SIG-M5 (cell line): Measurements from ENCODE around the gene AKAP6.

ENCODE experiments used
- DNase-seq: peaks from one replicate; lab custom pipeline; 2025; lab: John Stamatoyannopoulos, UW

Gene AKAP6

DNA sequence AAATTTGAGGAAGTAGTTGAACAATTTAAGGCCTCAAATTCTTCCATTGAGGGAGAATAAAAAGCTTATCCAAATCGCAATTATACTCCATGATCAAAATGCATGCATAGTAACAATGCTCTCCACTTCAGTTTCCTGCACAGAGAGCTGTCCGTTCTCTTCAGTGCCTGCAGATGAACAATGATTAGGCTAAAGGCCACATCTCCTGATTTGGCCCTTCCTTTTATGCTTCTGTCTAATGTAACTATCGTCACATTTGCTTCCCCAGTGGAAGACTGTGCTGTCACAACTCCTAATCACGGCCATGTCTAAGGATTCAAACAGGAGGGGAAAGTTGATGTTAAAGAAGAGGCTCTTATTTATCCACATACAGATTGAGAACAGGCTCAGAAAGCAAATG is 496.0 kb downstream of the AKAP6 start:
- DNase-seq, result no peak

DNA sequence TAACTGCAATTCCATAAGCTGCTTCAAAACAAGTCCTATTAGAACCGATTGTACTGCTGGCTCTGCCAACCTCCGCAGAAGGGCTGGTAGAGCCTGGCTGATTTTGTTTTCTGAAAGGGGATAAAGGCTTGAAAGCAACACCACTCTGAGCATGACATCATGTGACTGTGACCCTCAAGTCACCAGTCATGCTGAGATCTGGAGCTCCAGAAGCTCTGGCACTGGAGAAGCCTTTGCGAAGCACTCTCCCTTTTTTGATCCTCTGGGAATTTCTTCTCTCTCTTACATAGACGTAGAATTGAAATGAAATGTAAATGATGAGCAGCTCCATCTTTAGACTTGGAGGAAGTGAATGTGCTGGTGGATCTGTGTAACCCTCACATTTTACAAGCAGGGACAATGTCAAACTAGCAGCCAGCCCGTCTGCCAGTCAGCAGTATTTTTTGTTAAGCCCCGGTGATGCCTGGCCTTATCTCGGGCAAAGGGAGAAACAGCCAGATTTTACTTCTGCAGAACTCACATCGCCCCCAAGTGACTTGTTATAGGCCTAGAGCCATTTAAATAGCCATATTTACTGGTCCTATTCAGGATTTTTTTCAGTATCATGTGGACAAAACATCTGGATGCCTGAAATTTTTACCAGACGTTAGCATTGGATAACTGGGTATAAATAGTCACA is 497.4 kb downstream of the AKAP6 start:
- DNase-seq, result no peak

DNA sequence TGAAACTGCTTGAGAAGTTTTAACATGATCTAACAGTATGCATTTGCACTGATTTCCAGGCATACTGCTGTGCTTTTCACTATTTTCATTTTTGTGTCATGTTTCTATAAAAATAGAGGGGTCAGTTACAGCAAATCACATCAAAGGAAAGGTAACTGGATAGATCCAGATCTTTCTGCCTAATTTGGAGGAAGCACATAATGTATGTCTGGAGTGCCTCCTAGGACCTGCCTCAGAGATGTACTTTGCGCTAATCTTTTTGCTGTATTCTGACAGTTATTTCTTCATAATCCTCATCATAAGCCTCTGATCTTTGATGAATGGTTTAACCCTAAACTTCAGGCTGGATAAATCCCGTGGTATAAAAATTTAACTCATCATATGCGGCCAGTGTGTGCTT is 498.4 kb downstream of the AKAP6 start:
- DNase-seq, result no peak

DNA sequence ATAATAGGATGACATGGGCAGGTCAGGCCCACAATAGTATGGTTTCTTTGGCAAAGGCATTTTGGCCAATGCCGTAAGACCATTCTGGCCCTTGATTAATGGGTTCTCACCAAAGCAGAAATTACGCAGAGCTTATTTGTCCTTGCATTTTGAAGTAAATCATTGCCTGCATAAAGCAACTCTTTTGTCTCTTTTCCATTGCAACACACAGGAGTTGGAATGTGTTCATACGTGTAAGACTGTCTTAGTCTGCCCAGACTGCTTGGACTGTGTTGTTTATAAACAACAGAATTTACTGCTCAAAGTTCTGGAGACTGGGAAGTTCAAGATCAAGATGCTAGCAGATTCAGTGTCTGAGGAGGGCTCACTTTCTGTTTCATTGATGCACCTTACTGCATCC is 506.8 kb downstream of the AKAP6 start:
- no peak for DNase-seq

DNA sequence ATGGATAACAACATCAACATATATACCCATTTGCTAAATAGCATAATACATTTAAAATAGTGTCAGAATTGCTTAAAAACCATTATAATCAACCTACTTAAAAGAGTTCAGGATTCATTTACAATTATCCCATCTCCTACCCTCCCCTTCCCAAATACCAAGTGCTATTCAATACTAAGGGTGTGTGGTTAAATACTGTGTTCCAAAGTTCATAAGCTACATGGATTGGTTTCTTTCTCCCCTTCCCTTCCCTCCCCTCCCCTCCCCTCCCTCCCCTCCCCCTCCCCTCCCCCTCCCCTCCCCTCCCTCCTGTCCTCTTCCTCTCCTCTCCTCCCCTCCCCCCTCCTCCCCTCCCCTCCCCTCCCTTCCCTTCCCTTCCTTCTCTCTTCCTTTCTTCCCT is 512.6 kb downstream of the AKAP6 start:
- DNase-seq, result no peak

DNA sequence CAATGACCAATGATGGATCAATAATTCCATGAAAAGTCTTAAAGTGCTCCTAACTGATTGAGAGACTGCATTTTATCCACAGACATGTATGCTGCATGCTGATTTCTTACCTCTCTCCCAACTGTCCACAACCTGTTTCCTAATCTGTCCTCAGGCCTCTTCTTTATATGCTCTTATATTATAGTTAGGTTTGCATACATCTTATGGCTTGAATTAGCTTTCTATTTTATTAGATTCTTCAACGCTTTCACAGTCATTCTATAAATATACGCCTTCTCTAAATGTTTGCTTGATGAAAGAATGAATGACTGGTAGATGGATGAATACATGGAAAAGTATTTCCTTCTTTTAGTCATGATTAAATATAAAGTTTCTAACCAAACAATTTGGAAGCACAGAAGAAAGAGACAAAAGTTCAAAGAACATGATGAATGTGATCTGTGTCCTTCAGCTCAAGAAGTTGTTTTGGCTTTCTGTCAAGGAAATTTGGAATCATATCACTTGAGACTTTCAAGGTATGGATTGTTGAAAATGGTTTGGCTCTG is 517.8 kb downstream of the AKAP6 start:
- DNase-seq, result no peak

DNA sequence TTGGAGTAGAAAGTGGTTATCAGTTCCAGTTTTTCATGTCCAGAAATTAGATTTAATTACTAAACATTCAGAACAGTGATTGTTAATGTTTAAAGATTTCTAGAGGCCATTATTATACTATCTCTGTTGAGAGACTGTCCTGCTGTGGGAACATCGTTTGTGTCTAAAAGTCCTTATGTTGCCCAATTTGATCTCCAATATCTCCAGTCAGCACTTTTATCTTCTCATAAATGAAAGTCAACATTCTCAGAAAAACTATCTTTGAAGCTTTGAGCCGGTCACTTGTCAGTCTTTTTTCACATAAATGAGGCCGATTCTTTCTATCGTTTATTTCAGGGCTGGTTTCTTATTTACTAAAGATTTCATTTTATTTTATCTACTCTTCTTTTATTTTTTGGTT is 518.8 kb downstream of the AKAP6 start:
- no peak for DNase-seq

DNA sequence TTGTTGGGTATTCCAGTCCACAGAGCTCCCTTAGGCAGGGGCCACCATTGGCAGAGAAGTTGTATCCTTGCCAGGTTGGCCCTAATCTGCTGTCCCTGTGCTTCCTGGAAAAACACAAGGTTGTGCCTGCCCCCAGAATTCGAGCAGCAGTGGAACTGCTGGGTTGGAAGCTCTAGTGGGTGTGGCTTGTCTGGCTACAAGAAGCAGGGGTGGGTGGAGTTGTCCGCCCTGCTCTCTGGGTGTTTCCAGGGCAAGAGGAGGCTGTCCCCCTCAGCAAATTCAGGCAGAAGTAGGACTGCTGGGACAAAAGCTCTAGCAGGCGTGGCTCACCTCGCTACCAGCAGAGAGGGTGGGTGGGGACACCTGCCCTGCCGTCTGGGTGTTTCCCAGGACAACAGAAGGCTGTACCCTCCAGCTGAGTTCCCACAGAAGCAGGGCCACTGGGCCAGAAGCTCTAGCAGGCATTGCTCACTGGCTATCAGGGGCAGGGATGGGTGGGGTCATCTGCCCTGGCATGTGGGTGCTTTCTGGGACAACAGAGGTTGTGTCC is 536.8 kb downstream of the AKAP6 start:
- DNase-seq, result no peak

DNA sequence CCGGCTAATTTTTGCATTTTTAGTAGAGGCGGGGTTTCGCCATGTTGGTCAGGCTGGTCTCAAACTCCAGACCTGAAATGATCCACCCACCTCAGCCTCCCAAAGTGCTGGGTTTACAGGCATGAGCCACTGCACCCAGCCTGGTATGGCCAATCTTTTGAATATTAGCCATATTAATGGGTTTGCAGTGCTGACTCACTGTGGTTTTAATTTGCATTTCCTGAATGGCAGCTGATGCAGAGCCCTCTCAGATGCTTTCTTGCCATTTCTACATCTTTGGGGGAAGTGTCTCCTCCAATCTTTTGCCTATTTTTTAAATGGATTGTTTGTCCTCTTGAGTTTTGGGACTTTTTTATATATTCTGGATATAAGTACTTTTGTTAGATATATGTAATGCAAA is 554.1 kb downstream of the AKAP6 start:
- no peak for DNase-seq
